Activated naive CD4-positive, alpha-beta T cell treated with Interleukin-2 at 50 U/mL for 16 hours (primary cell): ENCODE measurements around the gene KIFAP3.
"Not testable (repeated sequence)": the region's sequence is repeated elsewhere in the genome, so short reads cannot be mapped to it uniquely, and the experiment has no call there.

Experiments
- DNase-seq: peaks from one replicate; pipeline ENCODE4 v3.0.0-alpha.2; 2020

Gene KIFAP3

GRCh38 chr1:170063109-170063826 lies 11.2 kb downstream of the KIFAP3 start:
- DNase-seq, result no peak

- DNase-seq, result not testable (repeated sequence)
These were observed 12.8 kb downstream of the KIFAP3 start for GRCh38 chr1:170061676-170062075.

GRCh38 chr1:170060015-170060520 lies 14.4 kb downstream of the KIFAP3 start:
- DNase-seq, result not testable (repeated sequence)

GRCh38 chr1:170049176-170049800 lies 25.2 kb downstream of the KIFAP3 start:
- no peak for DNase-seq

GRCh38 chr1:170048515-170048914 lies 26.0 kb downstream of the KIFAP3 start:
- no peak for DNase-seq

- no peak for DNase-seq
These were observed 30.3 kb downstream of the KIFAP3 start for GRCh38 chr1:170044187-170044586.

GRCh38 chr1:170041423-170042192 lies 32.9 kb downstream of the KIFAP3 start:
- DNase-seq, result no peak

- no peak for DNase-seq
These were observed 41.8 kb downstream of the KIFAP3 start for GRCh38 chr1:170032531-170033280.

GRCh38 chr1:170030212-170030611 lies 44.3 kb downstream of the KIFAP3 start:
- no peak for DNase-seq

- DNase-seq, result no peak
These were observed 46.7 kb downstream of the KIFAP3 start for GRCh38 chr1:170027760-170028159.

GRCh38 chr1:170020859-170021258 lies 53.6 kb downstream of the KIFAP3 start:
- no peak for DNase-seq

GRCh38 chr1:170017478-170017877 lies 57.0 kb downstream of the KIFAP3 start:
- DNase-seq, result no peak

GRCh38 chr1:170012920-170013319 lies 61.6 kb downstream of the KIFAP3 start:
- DNase-seq, result no peak

GRCh38 chr1:170010443-170010842 lies 64.1 kb downstream of the KIFAP3 start:
- DNase-seq, result no peak

- DNase-seq, result no peak
These were observed 64.9 kb downstream of the KIFAP3 start for GRCh38 chr1:170009551-170009950.

GRCh38 chr1:170008745-170009144 lies 65.8 kb downstream of the KIFAP3 start:
- not testable (repeated sequence) for DNase-seq

GRCh38 chr1:170003270-170003835 lies 71.1 kb downstream of the KIFAP3 start:
- DNase-seq, result not testable (repeated sequence)

GRCh38 chr1:170001266-170001665 lies 73.2 kb downstream of the KIFAP3 start:
- no peak for DNase-seq

- DNase-seq, result no peak
These were observed 74.7 kb downstream of the KIFAP3 start for GRCh38 chr1:169999761-170000160.

- DNase-seq, result no peak
These were observed 75.2 kb downstream of the KIFAP3 start for GRCh38 chr1:169999331-169999741.

GRCh38 chr1:169995993-169996392 lies 78.5 kb downstream of the KIFAP3 start:
- DNase-seq, result no peak

- DNase-seq, result no peak
These were observed 85.2 kb downstream of the KIFAP3 start for GRCh38 chr1:169989246-169989645.
